ENCODE results near the gene DNAJB6. TPM values are rescaled to one million over a fixed set of nuclear protein-coding genes. Genes with fewer than 3 reads are reported as not detected.

Gene DNAJB6
- total and polyA plus RNA-seq, 2 of the 4 experiments (the other 2 are of a cell fraction) = 93.4 to 165 TPM

DNA sequence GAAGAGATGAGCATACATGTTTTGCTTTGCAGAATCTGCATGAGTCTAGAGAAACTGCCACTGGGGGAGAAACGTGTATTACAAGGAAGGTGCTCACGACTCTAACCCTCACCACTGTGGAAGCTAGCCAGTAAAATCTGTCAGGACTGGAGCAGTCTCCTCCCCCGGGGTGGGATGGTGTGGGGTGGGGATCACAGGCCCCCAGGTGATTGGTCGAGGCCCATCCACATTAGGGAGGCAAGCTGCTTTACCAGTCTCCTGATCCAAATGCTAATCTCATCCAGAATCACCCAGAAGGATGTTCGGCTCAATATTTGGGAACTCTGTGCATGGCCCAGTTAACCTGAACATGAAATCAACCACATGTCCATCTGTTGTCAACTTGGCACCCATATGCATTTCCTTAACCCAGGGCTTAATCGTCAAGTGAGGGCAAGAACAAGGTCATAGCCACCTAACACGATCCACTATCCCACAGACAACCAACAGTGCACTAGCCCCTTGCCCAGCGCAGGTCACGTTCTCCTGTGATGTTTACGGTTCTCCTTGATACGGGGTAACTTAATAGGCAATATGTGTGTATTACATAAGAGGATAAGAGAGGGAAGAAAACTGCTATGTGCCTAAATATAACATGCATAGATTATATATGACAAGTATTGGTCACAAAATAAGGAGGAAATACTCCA, 40.8 kb downstream of the DNAJB6 start:
- no peak for TF ChIP-seq RFX5 (IDR thresholded peaks at IDR 0.05; ENCODE audit: low read depth, low read length)
- TF ChIP-seq, protein P1, sequence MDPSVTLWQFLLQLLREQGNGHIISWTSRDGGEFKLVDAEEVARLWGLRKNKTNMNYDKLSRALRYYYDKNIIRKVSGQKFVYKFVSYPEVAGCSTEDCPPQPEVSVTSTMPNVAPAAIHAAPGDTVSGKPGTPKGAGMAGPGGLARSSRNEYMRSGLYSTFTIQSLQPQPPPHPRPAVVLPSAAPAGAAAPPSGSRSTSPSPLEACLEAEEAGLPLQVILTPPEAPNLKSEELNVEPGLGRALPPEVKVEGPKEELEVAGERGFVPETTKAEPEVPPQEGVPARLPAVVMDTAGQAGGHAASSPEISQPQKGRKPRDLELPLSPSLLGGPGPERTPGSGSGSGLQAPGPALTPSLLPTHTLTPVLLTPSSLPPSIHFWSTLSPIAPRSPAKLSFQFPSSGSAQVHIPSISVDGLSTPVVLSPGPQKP (IDR thresholded peaks at IDR 0.05; ENCODE audit: borderline replicate concordance, low read depth, low read length) = no peak
- TF ChIP-seq POLR2A (IDR thresholded peaks at IDR 0.05; ENCODE audit: low read depth, low read length) = no peak
- no peak for TF ChIP-seq SMC3 (IDR thresholded peaks at IDR 0.05; ENCODE audit: low read depth, low read length)
- no peak for TF ChIP-seq CEBPB (IDR thresholded peaks at IDR 0.05; ENCODE audit: low read depth, low read length)
- no peak for TF ChIP-seq RCOR1 (IDR thresholded peaks at IDR 0.05; ENCODE audit: insufficient replicate concordance, low read length)
- no peak for TF ChIP-seq RAD21 (IDR thresholded peaks at IDR 0.05; ENCODE audit: low read length)
- TF ChIP-seq MAZ (IDR thresholded peaks at IDR 0.05; ENCODE audit: borderline replicate concordance, low read depth, low read length) = no peak
- no peak for TF ChIP-seq BHLHE40 (IDR thresholded peaks at IDR 0.05; ENCODE audit: low read depth, low read length)
- TF ChIP-seq CHD1 (IDR thresholded peaks at IDR 0.05; ENCODE audit: low read depth, low read length) = no peak
- no peak for TF ChIP-seq NFE2L2 (IDR thresholded peaks at IDR 0.05; ENCODE audit: low read depth, low read length)
- TF ChIP-seq FOS (IDR thresholded peaks at IDR 0.05; ENCODE audit: low read depth, low read length) = no peak
- TF ChIP-seq MXI1 (IDR thresholded peaks at IDR 0.05; ENCODE audit: borderline replicate concordance, low read depth, low read length) = no peak
- CTCF ChIA-PET = interaction anchor here (1.4 kb wide), 1 partner anchor 9 kb away, joined by 4 read pairs; no protein-coding TSS in a partner anchor
- in situ Hi-C loops (cut with MboI; ENCODE audit: low sequenced_read_pairs) = loop anchor here (25.0 kb wide), 1 partner anchor 415 kb away; no protein-coding TSS in a partner anchor

More for the DNA sequence above, 40.8 kb downstream of the DNAJB6 start:
- 82% methylated on average over 2 of the region's 11 CpGs; no CpG with 5 or more reads in 1 of the 2 experiments for WGBS, 2 experiments (ENCODE audit: extremely low coverage in 2 of 2, insufficient read length in 1 of 2)
- no TSS peak for BruUV-seq (replicated peaks)
- H4K8ac ChIP-seq (ENCODE audit: low read depth in 2 of 2, low read length in 2 of 2) = no peak overlapping the region
- H2BK15ac ChIP-seq (ENCODE audit: low read depth, low read length) = no peak overlapping the region
- no peak overlapping the region for H3K18ac ChIP-seq (ENCODE audit: low read depth, low read length)
- H2AFZ ChIP-seq (replicated peaks; ENCODE audit: low read length, poor library complexity) = no peak overlapping the region
- H4K91ac ChIP-seq (ENCODE audit: insufficient read depth, low read depth, low read length) = no peak overlapping the region
- intact Hi-C loops (cut with micrococcal nuclease) (loop anchor here (10.0 kb wide), 1 partner anchor 413 kb away; no protein-coding TSS in a partner anchor), dilution Hi-C loops (cut with HindIII; ENCODE audit: low sequenced_read_pairs, unreplicated experiment) (no loop called here)
- peaks cover 35% of the 10 kb centered on the region for H3K36me3 ChIP-seq (ENCODE audit: control insufficient read depth, insufficient read depth, low read length)
- H3K9me3 ChIP-seq (ENCODE audit: control insufficient read depth, insufficient read depth, low read length) = no peaks in the 10 kb centered on the region
- H3K4me1 ChIP-seq (ENCODE audit: control insufficient read depth, insufficient read depth, low read length) = peaks cover 4% of the 10 kb centered on the region; the same call in 1 of the 2 replicates
- H3K14ac ChIP-seq (replicated peaks; ENCODE audit: low read depth, low read length) = no peak overlapping the region
- no peak overlapping the region for H3K4me2 ChIP-seq (ENCODE audit: low read depth, low read length)
- H3K79me1 ChIP-seq (ENCODE audit: low read depth in 1 of 2, low read length in 2 of 2) = peaks cover 27 to 85% of the 10 kb centered on the region in 2 experiments
- H4K20me1 ChIP-seq (ENCODE audit: insufficient read depth, low read length) = peaks cover 88% of the 10 kb centered on the region
- no peak overlapping the region for H2AK9ac ChIP-seq (replicated peaks; ENCODE audit: low read depth, low read length, poor library complexity)
- POLR2A ChIA-PET (ENCODE audit: unreplicated experiment) = no interaction called here
- H3K23ac ChIP-seq (ENCODE audit: low read depth, low read length) = no peak overlapping the region
- no peak overlapping the region for H3K56ac ChIP-seq (ENCODE audit: extremely low read depth, insufficient read depth, low read length)
- H2BK120ac ChIP-seq (ENCODE audit: low read depth, low read length) = no peak overlapping the region
- H3K4me3 ChIP-seq (ENCODE audit: insufficient read depth, low read depth, low read length) = no peak overlapping the region
- no peak overlapping the region for H3K27ac ChIP-seq (ENCODE audit: insufficient read depth, low read length)
- H3K27me3 ChIP-seq (ENCODE audit: control insufficient read depth, insufficient read depth, low read length) = no peaks in the 10 kb centered on the region
- H4K5ac ChIP-seq (ENCODE audit: low read depth, low read length) = no peak overlapping the region
- H2BK5ac ChIP-seq (ENCODE audit: low read depth, low read length, poor library complexity, severe bottlenecking) = no peak overlapping the region
- no peak overlapping the region for H3K4ac ChIP-seq (ENCODE audit: low read depth, low read length)
- DNase-seq (no peak), ATAC-seq (ENCODE audit: low read depth) (no peak)
- H3K9me1 ChIP-seq (ENCODE audit: insufficient read depth, low read length) = peaks cover 33% of the 10 kb centered on the region
- H3K9ac ChIP-seq (ENCODE audit: low read depth, low read length) = no peak overlapping the region
- no peak overlapping the region for H2BK20ac ChIP-seq (ENCODE audit: low read depth, low read length)
- no peak overlapping the region for H2AK5ac ChIP-seq (ENCODE audit: low read depth, low read length)

Measured in IMR-90 (cell line).